GM18951 (cell line): ENCODE measurements around the gene AFF1.
A peak's percentile ranks its signal among the peaks of the same experiment; 100 is the strongest.

Experiments
- POLR2A ChIP-seq: IDR thresholded peaks from 4 replicates; pipeline ENCODE4 v1.6.1; 2011; ENCODE audit warnings: mild to moderate bottlenecking; ENCODE audit not compliant: insufficient read length, insufficient read depth; ENCODE audit errors: extremely low read depth
- in situ Hi-C: fragments of 300-500 bp; cut with MboI; formaldehyde crosslinking; loops from one replicate; pipeline ENCODE4 v1.12.0; 2022; ENCODE audit warnings: low sequenced_read_pairs, mixed read lengths, inconsistent platforms; ENCODE audit not compliant: unreplicated experiment

AFF1 gene

GRCh38 chr4:86947501-86948120 lies 12.8 kb downstream of the AFF1 start:
- TF ChIP-seq POLR2A, result no peak
- in situ Hi-C loops, result no loop called here

GRCh38 chr4:86948276-86948675 lies 13.5 kb downstream of the AFF1 start:
- in situ Hi-C loops, result no loop called here
- no peak for TF ChIP-seq POLR2A

- in situ Hi-C loops, result no loop called here
- no peak for TF ChIP-seq POLR2A
These were observed 16.2 kb downstream of the AFF1 start for GRCh38 chr4:86950831-86951525.

GRCh38 chr4:86955888-86956451 lies 21.2 kb downstream of the AFF1 start:
- in situ Hi-C loops, result no loop called here
- no peak for TF ChIP-seq POLR2A

DNA sequence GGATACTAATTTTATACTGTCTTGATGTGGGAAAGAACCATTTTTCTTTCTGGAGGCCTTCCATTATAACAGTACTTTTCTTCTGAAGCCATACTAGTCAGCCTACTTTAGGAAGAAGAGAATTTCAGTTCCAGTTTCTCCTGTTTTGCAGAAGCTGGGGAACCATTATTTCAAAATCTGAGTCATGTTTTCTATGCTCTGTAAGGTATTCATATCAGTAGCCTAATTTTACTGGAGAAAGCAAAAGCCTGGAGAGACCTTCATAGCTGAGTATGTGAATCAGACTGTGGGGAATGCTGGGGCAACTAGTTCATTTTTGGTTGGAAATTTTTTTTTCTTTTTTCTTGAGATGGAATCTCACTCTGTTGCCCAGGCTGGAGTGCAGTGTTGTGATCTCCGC lies 22.4 kb downstream of the AFF1 start:
- no peak for TF ChIP-seq POLR2A
- in situ Hi-C loops, result no loop called here

DNA sequence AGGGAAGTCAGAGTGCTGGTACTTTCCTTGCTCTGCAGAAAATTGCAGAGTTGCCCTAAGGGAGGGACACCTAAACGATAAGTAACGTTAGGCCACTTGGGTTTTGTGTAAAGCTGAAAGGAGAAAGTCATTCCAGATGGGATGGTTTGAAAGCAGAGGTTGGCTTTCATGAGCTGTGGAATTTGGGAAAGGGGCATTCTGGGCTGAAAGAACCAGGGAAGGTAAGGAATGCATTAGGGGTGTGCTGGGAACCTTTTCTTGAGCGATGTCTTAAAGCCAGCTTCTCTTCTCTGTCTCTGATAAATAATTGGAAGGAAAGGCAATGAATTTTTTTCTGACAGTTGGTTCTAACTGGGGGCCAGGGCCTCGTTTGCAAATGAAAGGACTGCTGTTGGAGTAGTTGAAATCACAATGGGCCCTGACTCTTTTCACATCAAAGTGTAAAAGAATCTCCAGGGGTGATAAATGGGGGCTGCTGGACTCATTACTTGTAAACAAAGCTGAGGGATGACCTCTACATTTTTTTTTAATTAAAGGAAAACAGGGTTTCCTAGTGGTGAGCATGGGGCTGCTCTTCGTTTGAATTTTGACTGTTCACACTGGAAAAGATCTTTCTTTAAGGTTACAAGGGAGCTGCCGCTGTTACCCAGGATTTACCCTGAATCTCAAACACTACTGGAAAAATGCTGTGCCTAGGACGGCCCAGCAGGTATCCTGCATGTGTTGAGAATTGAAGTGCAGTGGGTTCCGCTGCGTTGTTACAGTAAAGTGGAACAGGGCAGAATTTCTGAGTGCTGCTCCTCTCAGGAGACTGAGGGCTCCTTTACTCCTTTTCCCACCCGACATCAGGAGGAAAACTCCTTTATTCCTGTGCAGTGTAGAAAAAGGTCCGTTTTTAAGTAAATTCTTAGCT lies 25.0 kb downstream of the AFF1 start:
- TF ChIP-seq POLR2A, result no peak
- in situ Hi-C loops, result no loop called here

DNA sequence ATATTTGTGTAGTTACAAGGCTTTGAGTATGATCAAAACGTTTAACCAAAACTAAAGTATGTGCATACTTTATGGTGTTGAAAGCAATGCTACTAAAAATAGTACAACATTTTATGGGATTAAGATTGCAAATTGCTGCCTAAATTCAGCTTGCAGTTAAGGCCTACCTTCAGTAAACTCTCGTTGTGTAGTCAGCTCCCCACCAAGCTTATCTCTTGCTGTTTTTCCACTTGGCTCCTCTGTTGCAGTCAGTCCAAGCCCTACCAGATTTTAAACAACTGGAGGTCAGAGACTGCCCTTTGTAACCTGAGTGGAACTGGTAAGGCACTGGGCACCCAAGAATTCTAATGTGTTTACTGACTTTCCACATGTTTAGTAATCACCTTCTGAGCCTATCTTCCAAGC lies 25.7 kb downstream of the AFF1 start:
- in situ Hi-C loops, result no loop called here
- no peak for TF ChIP-seq POLR2A

- in situ Hi-C loops, result no loop called here
- TF ChIP-seq POLR2A, result no peak
These were observed 26.3 kb downstream of the AFF1 start for GRCh38 chr4:86961116-86961515.

- in situ Hi-C loops, result no loop called here
- peak; percentile 55 for TF ChIP-seq POLR2A
These were observed 26.9 kb downstream of the AFF1 start for GRCh38 chr4:86961605-86962295.

DNA sequence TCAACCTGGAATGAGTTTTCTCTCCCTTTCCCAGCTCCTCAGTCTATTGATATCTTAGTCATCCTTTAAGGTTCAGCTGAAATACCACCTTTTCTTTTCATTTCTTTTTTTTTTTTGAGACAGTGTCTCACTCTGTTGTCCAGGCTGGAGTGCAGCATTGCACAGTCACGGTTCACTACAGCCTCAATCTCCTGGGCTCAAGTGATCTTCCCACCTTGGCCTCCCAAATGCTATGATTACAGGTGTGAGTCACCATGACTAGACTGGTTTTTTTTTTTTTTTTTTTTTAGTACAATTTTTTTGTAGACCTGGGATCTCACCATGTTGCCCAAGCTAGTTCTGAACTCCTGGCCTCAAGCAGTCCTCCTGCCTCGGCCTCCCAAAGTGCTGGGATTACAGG lies 28.9 kb downstream of the AFF1 start:
- in situ Hi-C loops, result no loop called here
- TF ChIP-seq POLR2A, result no peak

- TF ChIP-seq POLR2A, result no peak
- in situ Hi-C loops, result no loop called here
These were observed 30.5 kb downstream of the AFF1 start for GRCh38 chr4:86965019-86965976.

DNA sequence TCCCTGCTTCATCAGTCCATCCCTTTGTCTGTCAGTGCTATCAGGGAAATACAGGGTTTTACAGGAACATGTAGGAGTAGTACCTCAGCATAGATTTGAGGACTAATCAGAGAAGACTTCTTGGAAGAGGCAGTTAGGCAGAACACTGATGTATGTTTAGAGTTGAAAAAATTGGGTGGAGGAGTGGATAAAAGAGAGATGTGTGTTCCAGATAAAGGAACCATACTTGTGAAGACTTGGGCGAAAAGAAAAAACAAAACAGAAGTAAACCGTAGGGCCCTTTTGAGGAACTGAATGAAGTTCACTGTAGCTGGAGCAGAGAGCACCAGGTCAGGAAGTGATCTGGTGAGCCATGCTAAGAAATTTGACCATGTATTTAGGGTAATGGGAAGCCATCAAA lies 32.3 kb downstream of the AFF1 start:
- TF ChIP-seq POLR2A, result no peak
- in situ Hi-C loops, result no loop called here
